ENCODE data around the gene BCORL1.

GRCh38 chrX:129940721-129941120 lies 41.7 kb upstream of the BCORL1 start:
- TF ChIP-seq EZH2 (optimal IDR thresholded peaks at IDR 0.05; ENCODE audit: low read depth, low read length) = no peak
- TF ChIP-seq, protein P1, sequence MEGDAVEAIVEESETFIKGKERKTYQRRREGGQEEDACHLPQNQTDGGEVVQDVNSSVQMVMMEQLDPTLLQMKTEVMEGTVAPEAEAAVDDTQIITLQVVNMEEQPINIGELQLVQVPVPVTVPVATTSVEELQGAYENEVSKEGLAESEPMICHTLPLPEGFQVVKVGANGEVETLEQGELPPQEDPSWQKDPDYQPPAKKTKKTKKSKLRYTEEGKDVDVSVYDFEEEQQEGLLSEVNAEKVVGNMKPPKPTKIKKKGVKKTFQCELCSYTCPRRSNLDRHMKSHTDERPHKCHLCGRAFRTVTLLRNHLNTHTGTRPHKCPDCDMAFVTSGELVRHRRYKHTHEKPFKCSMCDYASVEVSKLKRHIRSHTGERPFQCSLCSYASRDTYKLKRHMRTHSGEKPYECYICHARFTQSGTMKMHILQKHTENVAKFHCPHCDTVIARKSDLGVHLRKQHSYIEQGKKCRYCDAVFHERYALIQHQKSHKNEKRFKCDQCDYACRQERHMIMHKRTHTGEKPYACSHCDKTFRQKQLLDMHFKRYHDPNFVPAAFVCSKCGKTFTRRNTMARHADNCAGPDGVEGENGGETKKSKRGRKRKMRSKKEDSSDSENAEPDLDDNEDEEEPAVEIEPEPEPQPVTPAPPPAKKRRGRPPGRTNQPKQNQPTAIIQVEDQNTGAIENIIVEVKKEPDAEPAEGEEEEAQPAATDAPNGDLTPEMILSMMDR (IDR thresholded peaks at IDR 0.05; ENCODE audit: low read length) = no peak

Data from MM.1S (cell line).